ENCODE measurements around the gene CPT2.

CPT2 gene

GRCh38 chr1:53196485-53197290 lies at the start of gene CPT2:
Gene CPT2 (plus strand): TSS chr1:53196824. CDS start chr1:53196944, 120 bp downstream.
- peak; percentile 85 for DNase-seq (ENCODE audit: low spot score)

GRCh38 chr1:53147174-53147573 lies 49.5 kb upstream of the CPT2 start:
- no peak for DNase-seq (ENCODE audit: low spot score)

- DNase-seq (ENCODE audit: low spot score), result no peak
Measured at GRCh38 chr1:53148123-53148522, 48.5 kb upstream of the CPT2 start.

GRCh38 chr1:53153752-53154151 lies 42.9 kb upstream of the CPT2 start:
- no peak for DNase-seq (ENCODE audit: low spot score)

GRCh38 chr1:53154859-53155438 lies 41.7 kb upstream of the CPT2 start:
- no peak for DNase-seq (ENCODE audit: low spot score)

GRCh38 chr1:53155534-53155933 lies 41.1 kb upstream of the CPT2 start:
- no peak for DNase-seq (ENCODE audit: low spot score)

GRCh38 chr1:53155945-53156344 lies 40.7 kb upstream of the CPT2 start:
- DNase-seq (ENCODE audit: low spot score), result no peak

GRCh38 chr1:53156783-53157182 lies 39.8 kb upstream of the CPT2 start:
- DNase-seq (ENCODE audit: low spot score), result no peak

- DNase-seq (ENCODE audit: low spot score), result no peak
Measured at GRCh38 chr1:53158900-53159299, 37.7 kb upstream of the CPT2 start.

- peak; percentile 37 for DNase-seq (ENCODE audit: low spot score)
Measured at GRCh38 chr1:53160924-53161378, 35.7 kb upstream of the CPT2 start.

- DNase-seq (ENCODE audit: low spot score), result no peak
Measured at GRCh38 chr1:53162621-53163020, 34.0 kb upstream of the CPT2 start.

- DNase-seq (ENCODE audit: low spot score), result no peak
Measured at GRCh38 chr1:53163291-53163768, 33.3 kb upstream of the CPT2 start.

- DNase-seq (ENCODE audit: low spot score), result no peak
Measured at GRCh38 chr1:53165408-53165961, 31.1 kb upstream of the CPT2 start.

- DNase-seq (ENCODE audit: low spot score), result no peak
Measured at GRCh38 chr1:53166366-53166765, 30.3 kb upstream of the CPT2 start.

- no peak for DNase-seq (ENCODE audit: low spot score)
Measured at GRCh38 chr1:53166912-53167311, 29.7 kb upstream of the CPT2 start.

- DNase-seq (ENCODE audit: low spot score), result no peak
Measured at GRCh38 chr1:53172426-53173128, 24.0 kb upstream of the CPT2 start.

- DNase-seq (ENCODE audit: low spot score), result no peak
Measured at GRCh38 chr1:53174971-53175913, 21.4 kb upstream of the CPT2 start.

- DNase-seq (ENCODE audit: low spot score), result no peak
Measured at GRCh38 chr1:53176452-53177208, 20.0 kb upstream of the CPT2 start.

GRCh38 chr1:53180226-53180625 lies 16.4 kb upstream of the CPT2 start:
- no peak for DNase-seq (ENCODE audit: low spot score)

GRCh38 chr1:53180951-53181350 lies 15.7 kb upstream of the CPT2 start:
- DNase-seq (ENCODE audit: low spot score), result no peak
